GM19467 (cell line): ENCODE data around the gene P2RY6.

Experiments used
- ATAC-seq: cut with Tn5 transposase; IDR thresholded peaks from one replicate; pipeline ENCODE4 v1.9.1; 2021; ENCODE audit warnings: mild to moderate bottlenecking, moderate library complexity; ENCODE audit not compliant: unreplicated experiment

The P2RY6 gene

GRCh38 chr11:73275381-73275750, 3.2 kb downstream of the P2RY6 start:
- ATAC-seq = no peak

GRCh38 chr11:73277467-73277866, 5.3 kb downstream of the P2RY6 start:
- ATAC-seq = no peak

DNA sequence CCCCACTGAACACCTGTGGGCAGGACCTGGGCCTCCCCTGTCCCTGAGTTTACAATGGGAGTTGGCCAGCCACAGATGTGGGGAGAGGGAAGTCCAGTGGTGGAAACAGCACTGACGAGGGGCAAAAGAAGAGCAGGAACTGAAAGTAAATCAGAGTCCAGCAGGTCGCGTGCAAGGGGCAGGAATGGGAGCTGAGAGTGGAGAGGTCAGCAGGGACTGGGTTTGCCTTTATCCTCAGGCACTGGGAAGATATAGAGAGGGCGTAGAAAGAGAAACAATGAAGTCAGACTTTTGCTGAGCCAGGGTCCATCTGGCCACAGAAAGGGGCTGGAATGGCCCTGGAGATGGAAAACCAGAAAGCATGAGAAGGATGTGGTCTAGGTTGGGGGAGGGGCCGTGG, 8.5 kb downstream of the P2RY6 start:
- ATAC-seq = no peak

- no peak for ATAC-seq
Observed at GRCh38 chr11:73281201-73281741, 9.1 kb downstream of the P2RY6 start.

DNA sequence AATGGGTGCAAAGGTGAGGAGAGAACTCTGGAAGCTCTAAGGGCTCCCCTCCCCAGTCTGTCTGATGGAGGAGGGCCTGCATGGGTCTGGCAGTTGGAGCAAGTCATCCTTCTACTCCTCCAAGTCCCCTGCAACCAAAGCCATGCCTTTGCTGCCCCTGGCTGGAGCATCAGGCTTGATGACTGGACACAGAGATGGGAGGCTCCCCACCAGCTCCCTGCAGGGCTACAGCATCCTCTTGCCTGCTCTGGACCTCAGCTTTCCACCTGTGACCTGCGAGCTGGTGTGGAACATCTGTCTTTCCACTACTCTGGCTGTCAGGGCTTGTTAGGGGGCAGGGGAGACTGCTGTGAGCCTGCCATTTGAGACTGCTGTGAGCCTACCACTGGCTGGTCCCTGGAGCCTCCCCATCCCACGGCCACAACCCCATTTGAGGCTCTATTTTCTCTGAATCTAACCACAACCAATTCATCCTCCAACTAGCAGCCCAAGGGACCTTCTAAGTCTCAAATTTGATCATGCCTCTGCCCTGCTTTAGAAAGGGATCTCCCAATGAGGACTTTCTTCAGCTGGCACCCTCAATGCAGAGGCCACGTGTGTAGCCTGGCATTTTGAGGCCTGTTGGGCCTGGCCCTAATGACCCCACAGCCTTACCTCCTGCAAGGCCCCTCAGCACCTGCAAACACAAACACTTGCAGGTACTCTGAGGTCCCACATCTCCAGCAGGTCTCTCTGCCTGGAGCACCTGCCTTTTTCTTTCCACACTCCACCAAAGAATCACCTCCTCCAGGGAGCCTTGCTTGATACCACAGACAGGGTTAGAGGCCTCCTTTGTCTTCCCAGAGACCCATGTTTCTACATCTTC, 9.9 kb downstream of the P2RY6 start:
- no peak for ATAC-seq

DNA sequence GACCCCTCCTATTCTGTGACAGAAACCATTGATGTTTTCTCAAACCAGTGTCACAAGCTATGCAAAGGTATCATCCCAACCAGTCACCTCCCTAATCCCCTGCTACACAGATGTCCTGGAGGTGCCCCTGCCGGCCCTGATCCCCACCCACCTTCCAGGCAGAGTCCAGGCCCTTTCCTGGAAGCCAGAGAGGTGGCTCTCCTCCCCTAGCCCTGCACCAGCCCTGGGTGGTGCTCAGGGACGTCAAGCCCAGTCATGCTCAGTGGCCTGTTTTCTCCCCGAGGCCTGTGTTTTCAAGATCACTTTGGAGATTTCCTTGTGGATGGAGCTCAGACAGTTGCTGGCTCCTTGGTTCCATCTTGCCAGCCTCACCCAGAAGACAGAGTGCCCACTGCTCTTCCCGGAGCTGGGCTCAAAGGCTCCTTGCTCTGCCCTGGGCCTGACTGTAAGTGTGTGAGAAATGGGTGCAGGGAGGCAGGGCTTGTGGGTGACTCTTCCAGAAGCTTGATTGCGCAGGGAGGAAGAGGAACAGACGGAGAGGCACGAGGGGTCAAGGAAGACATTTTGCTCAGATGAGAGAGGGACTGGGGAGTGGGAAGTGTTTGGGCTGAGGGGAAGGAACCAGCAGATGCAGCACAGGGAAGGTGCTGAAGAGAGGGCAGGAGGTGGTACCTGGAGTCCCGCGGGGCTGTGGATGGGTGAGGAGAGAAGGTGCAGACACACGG, 11.3 kb downstream of the P2RY6 start:
- no peak for ATAC-seq

DNA sequence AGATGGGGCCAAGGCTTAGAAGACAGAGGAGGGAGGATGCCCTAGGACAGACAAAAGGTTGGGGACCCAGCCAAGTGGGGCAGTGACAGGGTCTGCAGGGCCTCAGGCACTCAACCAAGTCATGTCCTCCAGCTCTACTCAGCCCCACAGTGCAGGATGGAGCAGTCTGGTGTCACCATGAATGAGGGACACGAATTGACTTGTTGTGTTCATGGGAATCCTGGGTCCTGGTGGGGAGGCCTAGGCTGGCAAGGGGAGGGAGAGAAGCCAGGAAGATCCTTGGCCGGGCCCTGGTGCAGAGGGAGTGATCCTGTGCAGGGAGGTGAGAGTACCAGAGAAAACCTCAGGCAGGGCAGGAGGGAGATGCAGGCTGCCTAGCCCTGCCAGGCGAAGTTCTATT, 12.0 kb downstream of the P2RY6 start:
- ATAC-seq = no peak

DNA sequence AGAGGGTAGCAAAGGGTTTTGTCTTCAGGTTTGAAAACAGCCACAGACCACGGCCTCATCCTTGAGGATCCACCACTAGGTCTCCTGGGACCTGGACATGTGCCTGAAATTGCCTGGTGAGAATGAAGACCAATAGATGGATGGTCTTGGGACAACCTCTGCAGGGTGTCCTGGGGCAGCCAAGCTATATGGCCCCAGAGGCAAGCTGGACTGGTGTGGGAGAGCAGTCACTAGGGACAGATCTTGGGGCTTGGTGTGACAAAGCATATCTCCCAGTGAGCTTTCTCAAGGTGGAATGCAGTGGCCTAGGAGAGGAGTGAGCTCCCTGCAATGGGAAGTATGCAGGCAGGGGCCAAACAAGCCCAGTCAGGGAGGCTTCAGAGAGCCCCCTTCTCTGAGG, 13.6 kb downstream of the P2RY6 start:
- ATAC-seq = no peak

GRCh38 chr11:73286240-73286810, 14.2 kb downstream of the P2RY6 start:
- ATAC-seq = no peak

DNA sequence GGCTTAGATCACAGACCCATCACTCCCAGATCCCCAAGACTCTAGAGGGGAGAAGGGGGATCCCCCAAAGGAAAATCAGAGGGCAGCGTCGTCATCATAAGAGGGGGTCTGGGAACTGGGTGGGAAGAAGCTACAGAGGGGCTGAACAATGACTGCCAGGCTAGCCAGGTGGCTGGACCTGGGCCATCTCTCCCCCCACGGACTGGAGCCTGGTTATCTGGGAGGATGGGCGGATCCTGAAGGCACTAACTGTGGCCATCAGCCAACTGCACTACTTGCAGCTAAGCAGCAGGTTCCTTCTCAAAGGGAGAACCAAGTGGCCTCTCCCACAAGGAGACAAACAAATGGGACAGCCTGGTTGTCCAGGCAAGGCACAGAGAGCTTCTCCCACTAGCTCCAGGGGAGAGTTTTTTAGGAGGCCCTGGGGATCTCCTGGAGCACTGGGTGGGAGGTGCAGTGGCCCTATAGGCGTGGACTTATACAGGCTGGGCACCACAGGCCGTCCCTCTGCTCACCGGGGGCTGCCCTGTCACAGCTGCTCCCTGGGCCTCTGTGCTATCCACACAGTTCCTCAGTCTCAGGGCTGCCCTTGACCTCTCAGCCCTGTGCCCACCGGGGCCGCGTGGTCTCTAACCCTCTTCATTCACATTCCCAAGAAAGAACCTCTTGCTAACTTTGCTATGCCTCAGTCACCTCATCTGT, 15.4 kb downstream of the P2RY6 start:
- ATAC-seq = no peak

GRCh38 chr11:73288192-73288872, 16.2 kb downstream of the P2RY6 start:
- no peak for ATAC-seq

GRCh38 chr11:73288873-73289707, 17.0 kb downstream of the P2RY6 start:
- peak; percentile 71 for ATAC-seq

GRCh38 chr11:73290536-73290935, 18.4 kb downstream of the P2RY6 start:
- no peak for ATAC-seq

GRCh38 chr11:73291196-73291595, 19.1 kb downstream of the P2RY6 start:
- ATAC-seq = no peak

- ATAC-seq = no peak
Observed at GRCh38 chr11:73291781-73292524, 19.8 kb downstream of the P2RY6 start.

DNA sequence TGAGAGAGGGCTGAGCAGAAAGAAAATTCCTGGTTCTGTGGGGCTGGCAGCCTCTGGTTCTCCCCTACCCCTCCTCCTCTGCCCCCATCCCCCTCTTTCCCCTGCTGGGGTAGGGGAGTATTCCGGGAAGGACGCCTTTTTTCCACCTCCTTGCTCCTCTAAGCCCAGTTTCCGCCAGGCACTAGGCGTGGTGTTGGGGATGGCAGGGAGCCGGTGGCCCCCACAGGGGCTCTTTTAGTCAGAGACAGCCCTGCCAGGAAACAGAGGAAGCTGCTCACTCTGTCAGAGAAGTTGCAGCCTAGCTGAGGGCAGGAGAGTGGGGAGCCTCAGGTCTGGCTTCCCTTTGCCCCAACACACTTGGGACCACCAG, 20.4 kb downstream of the P2RY6 start:
- no peak for ATAC-seq

DNA sequence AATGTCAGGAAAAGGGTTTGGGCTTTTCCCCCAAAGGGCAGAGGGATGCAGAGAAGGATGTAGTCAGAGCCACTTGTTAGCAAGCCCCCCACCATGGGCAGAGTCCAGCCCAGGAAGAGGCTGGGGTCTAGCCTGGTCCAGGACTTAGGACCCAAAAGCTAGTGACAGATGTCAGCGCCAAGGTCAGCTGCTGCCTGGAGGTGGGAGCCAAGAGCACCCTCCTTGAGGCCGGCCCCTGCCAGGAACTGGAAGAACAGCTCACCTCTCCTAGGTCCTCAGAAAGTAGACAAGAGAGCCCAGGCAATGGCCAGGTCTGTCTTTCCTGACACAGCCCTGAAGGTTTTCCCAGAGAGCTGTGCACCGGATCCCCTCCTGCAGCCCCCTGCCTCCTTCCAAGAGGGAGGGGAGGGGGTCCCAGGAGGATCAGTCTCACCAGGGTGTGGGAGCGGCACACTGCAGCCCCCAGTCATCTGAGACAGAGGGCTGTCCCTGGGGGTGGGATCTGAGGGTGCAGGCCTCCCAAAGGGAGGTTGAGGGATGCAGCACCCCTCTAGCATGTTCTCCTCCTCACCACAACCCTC, 21.3 kb downstream of the P2RY6 start:
- no peak for ATAC-seq

DNA sequence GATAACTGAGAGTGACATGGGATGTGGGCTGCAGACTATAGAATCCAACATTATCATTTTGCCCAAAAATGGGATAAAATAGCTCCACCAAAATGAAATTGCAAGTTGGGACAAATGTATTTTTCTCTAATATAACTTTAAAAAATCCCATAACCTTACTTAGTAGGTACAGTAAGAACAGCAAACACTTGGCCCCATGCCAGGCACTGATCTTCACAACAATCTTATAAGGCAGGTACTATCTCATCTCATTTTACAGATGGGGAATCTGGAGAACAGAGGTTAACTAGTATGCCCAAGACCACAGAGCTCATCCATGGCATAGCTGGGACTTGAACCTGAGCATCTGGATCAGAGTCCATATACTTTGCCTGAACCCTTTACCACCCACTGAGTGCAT, 22.5 kb downstream of the P2RY6 start:
- no peak for ATAC-seq
